Activated CD4-positive, CD25-positive, alpha-beta regulatory T cell treated with anti-CD3 and anti-CD28 coated beads, Interleukin-2, amount 50 U/mL, for 24 hours (primary cell): ENCODE data around the gene SPAAR.
"Not testable (repeated sequence)": the region's sequence is repeated elsewhere in the genome, so short reads cannot be mapped to it uniquely, and the experiment has no call there.

ENCODE experiments used
- ATAC-seq, 2 donors: fragments of 150-1000 bp; cut with Tn5 transposase; one replicate each; pipeline ENCODE4 v1.10.0; 2021; ENCODE audit warnings: mild to moderate bottlenecking in 1 of 2, moderate library complexity in 1 of 2

SPAAR gene

GRCh38 chr9:35905051-35905781 lies 4.1 kb upstream of the SPAAR start:
- ATAC-seq: no peak

- no peak for ATAC-seq
These were observed 3.2 kb upstream of the SPAAR start, which contains the start of gene HRCT1 for GRCh38 chr9:35905912-35906679. Gene HRCT1 (plus strand): TSS chr9:35906202. CDS start chr9:35906288, 86 bp downstream.

DNA sequence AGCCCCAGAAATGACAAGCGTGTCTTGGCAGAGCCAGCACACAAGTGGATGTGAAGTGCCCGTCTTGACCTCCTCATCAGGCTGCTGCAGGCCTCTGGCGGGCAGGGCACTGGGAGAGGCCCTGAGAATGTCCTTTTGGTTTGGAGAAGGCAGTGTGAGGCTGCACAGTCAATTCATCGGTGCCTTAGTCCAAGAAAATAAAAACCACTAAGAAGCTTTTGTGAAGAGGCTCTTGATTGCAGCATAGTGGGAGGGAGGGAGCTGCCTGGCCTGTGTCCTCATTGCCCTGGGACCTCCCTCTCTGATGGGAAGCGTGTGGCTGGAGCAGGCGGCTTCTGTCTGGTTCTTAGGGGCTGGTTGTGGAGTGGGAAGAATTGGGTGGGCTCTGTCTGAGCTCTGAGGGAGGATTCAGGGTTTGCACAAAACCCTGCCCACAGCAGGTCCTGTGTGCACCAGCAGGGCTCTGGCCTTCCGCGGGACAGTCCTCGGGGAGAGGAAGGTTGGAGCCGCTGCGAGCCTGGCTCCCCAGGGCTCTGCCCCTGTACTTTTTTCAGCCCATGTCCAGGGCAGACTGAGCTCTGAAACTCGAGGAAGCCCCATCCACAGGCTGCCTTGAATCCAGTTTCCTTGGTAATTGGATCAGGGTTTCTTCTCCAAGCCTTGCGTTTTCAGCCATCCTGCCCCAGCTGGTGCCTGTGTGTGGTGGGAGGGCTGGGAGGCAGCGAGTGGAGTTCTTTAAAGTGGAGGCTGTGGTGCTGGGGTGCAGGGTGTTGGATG lies 2.2 kb upstream of the SPAAR start:
- ATAC-seq: no peak

GRCh38 chr9:35907711-35908503 lies 1.4 kb upstream of the SPAAR start:
- ATAC-seq: no peak

GRCh38 chr9:35908504-35909125 lies 675 bp upstream of the SPAAR start:
- no peak for ATAC-seq

- no peak for ATAC-seq
These were observed 660 bp downstream of the SPAAR start for GRCh38 chr9:35909687-35910612.

DNA sequence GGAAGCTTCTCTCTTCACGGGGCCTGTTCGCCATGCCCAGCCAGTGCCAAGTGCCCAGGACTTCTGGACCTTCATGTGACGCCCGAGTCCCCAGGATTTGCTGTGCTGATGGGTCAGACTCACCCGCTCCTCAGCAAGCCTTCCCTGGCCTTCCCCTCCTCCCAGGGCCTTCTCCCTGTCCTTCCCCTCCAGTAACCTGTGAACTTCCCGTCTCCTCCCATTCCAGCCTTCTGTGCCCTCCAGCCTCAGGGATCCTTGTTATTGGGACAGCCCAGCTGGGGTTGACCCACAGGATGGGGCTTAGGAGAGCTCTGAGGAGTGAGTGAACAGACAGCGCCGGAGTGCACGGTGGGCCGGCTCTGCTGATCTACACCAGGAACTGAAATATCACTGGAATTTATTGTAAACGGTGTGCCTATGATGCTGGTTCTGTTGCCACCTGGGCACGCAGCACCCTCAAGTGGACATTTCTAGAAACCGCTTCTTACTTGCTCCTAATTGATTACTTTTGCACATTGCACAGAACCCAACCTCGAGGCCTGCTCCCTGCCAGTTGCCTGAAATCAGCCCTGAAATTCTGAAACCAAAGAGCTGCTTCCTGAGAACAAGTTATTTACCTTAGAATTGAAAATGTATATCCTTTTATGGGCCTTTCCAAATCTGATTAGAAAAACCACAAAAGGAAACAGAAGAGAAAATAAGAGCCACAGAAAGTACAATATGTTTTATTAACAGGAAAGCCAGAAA lies 1.5 kb downstream of the SPAAR start:
- ATAC-seq: peak in 1 of 2 donors; percentile 67

- no peak for ATAC-seq
These were observed 2.4 kb downstream of the SPAAR start for GRCh38 chr9:35911690-35912089.

DNA sequence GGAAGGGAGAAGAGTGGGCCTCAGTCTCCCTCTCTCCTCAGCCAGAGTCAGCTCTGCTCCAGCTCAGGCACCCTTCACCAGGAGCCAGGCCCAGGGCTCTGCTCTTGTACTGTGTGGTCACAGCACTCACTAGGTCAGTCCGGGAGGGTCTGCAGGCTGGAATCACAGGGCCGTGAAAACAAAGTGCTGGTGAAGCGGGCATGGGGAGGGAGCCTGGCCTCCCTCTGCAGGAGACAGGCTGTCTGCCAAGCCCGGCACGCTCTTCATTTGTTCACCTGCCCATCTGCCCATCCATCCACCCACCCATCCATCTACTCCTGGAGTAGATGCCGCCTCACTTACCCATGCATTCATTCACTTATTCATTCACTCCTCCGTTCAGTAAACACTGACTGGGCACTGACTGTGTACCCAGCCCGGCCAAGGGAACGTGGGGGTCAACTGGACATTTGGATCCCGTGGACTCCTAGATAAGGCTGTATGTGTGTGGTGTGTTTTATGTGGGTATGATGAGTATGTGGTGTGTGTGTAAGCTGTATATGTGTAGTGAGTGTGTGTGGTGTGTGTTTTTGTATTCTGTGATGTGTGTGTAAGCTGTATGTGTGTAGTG lies 3.6 kb downstream of the SPAAR start:
- no peak for ATAC-seq

GRCh38 chr9:35913429-35913828 lies 4.1 kb downstream of the SPAAR start:
- ATAC-seq: not testable (repeated sequence)

- no peak for ATAC-seq
These were observed 5.1 kb downstream of the SPAAR start for GRCh38 chr9:35914301-35914807.

- no peak for ATAC-seq
These were observed 6.5 kb downstream of the SPAAR start for GRCh38 chr9:35915681-35916294.

GRCh38 chr9:35917261-35917660 lies 8.0 kb downstream of the SPAAR start:
- no peak for ATAC-seq

GRCh38 chr9:35918780-35919179 lies 9.5 kb downstream of the SPAAR start:
- ATAC-seq: no peak

GRCh38 chr9:35919212-35920008 lies 10.1 kb downstream of the SPAAR start:
- ATAC-seq: no peak

DNA sequence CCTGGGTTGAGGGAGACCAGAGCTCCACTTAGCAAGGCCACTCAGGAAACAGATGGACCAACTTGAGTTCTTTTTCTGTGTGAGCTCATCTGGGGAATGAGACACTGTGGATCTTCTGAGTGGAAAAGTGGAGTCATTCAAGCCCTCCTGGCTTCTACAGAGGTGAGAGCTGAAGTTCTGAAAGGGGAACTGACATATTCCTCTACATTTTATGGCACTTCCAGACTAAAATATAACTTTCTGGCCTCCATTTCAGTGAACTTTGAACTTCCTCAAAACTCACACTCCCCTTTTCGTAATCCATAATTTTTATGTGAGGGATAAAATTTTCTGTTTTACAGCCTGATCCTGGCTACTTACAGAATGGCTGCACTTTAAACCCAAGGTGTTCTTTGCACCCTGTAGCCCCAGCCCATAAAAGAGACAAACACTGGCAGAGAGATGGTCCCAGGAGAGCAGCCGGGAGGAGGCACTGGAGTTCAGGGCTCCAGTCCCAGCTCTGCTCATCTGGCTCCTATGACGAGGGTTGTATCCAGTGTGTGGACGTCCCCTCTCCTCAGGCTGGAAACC lies 10.8 kb downstream of the SPAAR start:
- no peak for ATAC-seq

DNA sequence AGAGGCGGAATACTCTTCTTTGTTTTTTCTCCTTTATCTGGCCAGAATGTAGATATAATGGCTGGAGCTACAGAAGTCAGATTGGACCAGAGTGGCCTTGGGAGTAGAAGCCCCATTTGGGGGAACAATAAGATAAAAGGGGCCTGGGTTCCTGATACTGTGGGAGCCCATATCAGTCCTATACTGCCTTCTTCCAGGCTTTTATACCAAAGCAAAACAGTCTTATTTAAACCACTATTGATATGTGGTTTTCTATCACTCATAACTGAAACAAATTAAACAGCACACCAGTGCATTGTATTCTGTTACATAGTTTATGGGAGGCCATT lies 14.3 kb downstream of the SPAAR start:
- ATAC-seq: no peak
